K562 (cell line): ENCODE measurements around the gene GLIPR1. TPM values are rescaled to one million over a fixed set of nuclear protein-coding genes. Genes with fewer than 3 reads are reported as not detected.

Source experiments
- ATAC-seq: fragments of 200-7000 bp; cut with Tn5 transposase; 3 replicates; pipeline ENCODE4 v1.9.1; 2020; ENCODE audit warnings: moderate library complexity
- BruUV-seq: library from RNA; stranded (reverse); fragments of 400-500 nt; replicated peaks from 2 replicates; lab custom pipeline; 2021; lab: Mats Ljungman, UMichigan
- CTCF ChIA-PET: fragments of 300-600 bp; formaldehyde crosslinking; extraction: SDS; loops from one replicate; lab custom pipeline; 2021; ENCODE audit warnings: low intra/inter-chr PET ratio; lab: Yijun Ruan, JAX
- POLR2A ChIA-PET: fragments of 300-600, 350-650 bp; sonication (Branson Sonifier 250); formaldehyde crosslinking; extraction: SDS; loops from one replicate; lab custom pipeline; 2021; ENCODE audit warnings: antibody characterized with exemption, inconsistent platforms; lab: Yijun Ruan, JAX
- DNase-seq, 4 experiments: peaks; one replicate each; pipeline versions ENCODE4 v3.0.0 to v3.0.0-alpha.2; 2011 to 2018; ENCODE audit warnings: low spot score in 3 of 4, mixed read lengths in 3 of 4; ENCODE audit errors: extremely low read depth in 1 of 4
- FAIRE-seq: peaks from 2 replicates; lab custom pipeline; 2011; peaks lifted over from hg19 to GRCh38; lab: Jason Lieb, UNC
- H2AFZ ChIP-seq: 2 replicates; pipeline ENCODE4 v1.6.0; 2011; ENCODE audit warnings: low read depth, low read length, control low read depth, inconsistent platforms
- H3K27ac ChIP-seq: fragments of 200-600 bp; 3 replicates; pipeline ENCODE4 v1.8.0; 2011; ENCODE audit warnings: low read depth, mild to moderate bottlenecking, control low read depth, inconsistent platforms, low read length, moderate library complexity, mixed read lengths; ENCODE audit errors: extremely low read depth
- H3K27me3 ChIP-seq, 2 experiments: fragments of 300-600 bp in 1 of 2; 2 replicates in 1 of 2; 3 replicates in 1 of 2; pipeline versions ENCODE4 v1.6.0 to v1.8.0; 2011; ENCODE audit warnings: inconsistent platforms in 2 of 2, low read length in 2 of 2, mild to moderate bottlenecking in 1 of 2, mixed read lengths in 1 of 2, moderate library complexity in 1 of 2; ENCODE audit not compliant: control insufficient read depth in 2 of 2, insufficient read depth in 2 of 2
- H3K36me3 ChIP-seq: fragments of 300-600 bp; 3 replicates; pipeline ENCODE4 v1.8.0; 2011; ENCODE audit warnings: mild to moderate bottlenecking, low read length, inconsistent platforms; ENCODE audit not compliant: control insufficient read depth, insufficient read depth
- H3K4me1 ChIP-seq, 2 experiments: fragments of 200-600 bp in 1 of 2; replicated peaks in 1 of 2; 2 replicates in 1 of 2; 3 replicates in 1 of 2; pipeline versions ENCODE4 v1.5.1 to v1.8.0; 2011; ENCODE audit warnings: inconsistent platforms in 2 of 2, low read length in 2 of 2, mild to moderate bottlenecking in 1 of 2, mixed read lengths in 1 of 2, moderate library complexity in 1 of 2; ENCODE audit not compliant: control insufficient read depth in 2 of 2, insufficient read depth in 2 of 2
- H3K4me2 ChIP-seq: 2 replicates; pipeline ENCODE4 v1.6.1; 2011; ENCODE audit warnings: low read length, control low read depth, inconsistent platforms, mixed read lengths; ENCODE audit not compliant: insufficient read depth
- H3K4me3 ChIP-seq: fragments of 200-600 bp; sonication (generic), shearing (Covaris generic); 2 replicates; pipeline ENCODE4 v1.5.1; 2016; ENCODE audit warnings: control low read depth, inconsistent platforms
- H3K79me2 ChIP-seq: fragments of 200-600 bp; 3 replicates; pipeline ENCODE4 v1.8.0; 2011; ENCODE audit warnings: low read length, inconsistent platforms; ENCODE audit not compliant: control insufficient read depth, insufficient read depth
- H3K9ac ChIP-seq, 2 experiments: 2 replicates each; pipeline versions ENCODE4 v1.6.0 to v1.6.1; 2011; ENCODE audit warnings: low read depth in 2 of 2, low read length in 2 of 2, control low read depth in 1 of 2, inconsistent platforms in 1 of 2, mild to moderate bottlenecking in 1 of 2, mixed read lengths in 1 of 2; ENCODE audit not compliant: insufficient read depth in 1 of 2
- H3K9me1 ChIP-seq: one replicate; pipeline ENCODE4 v1.6.0; 2011; ENCODE audit warnings: inconsistent platforms, mild to moderate bottlenecking, low read length, moderate library complexity; ENCODE audit not compliant: control insufficient read depth, insufficient read depth
- H3K9me3 ChIP-seq: replicated peaks from 2 replicates; pipeline ENCODE4 v1.5.1; 2011; ENCODE audit warnings: low read depth, low read length, inconsistent platforms; ENCODE audit not compliant: control insufficient read depth, insufficient read depth
- H4K20me1 ChIP-seq: replicated peaks from 2 replicates; pipeline ENCODE4 v1.6.1; 2011; ENCODE audit warnings: low read length, inconsistent platforms, mixed read lengths; ENCODE audit not compliant: control insufficient read depth, insufficient read depth
- BRF1 ChIP-seq: IDR thresholded peaks from 3 replicates; pipeline ENCODE4 v1.6.1; 2011; ENCODE audit warnings: borderline replicate concordance, mild to moderate bottlenecking; ENCODE audit not compliant: insufficient read length; ENCODE audit errors: extremely low read depth
- EZH2 ChIP-seq: IDR thresholded peaks from 2 replicates; pipeline ENCODE4 v1.6.1; 2012; ENCODE audit warnings: low read depth, mild to moderate bottlenecking, inconsistent platforms, low read length, borderline replicate concordance
- FOS ChIP-seq: IDR thresholded peaks from 3 replicates; pipeline ENCODE4 v1.6.1; 2011; ENCODE audit not compliant: insufficient read length; ENCODE audit errors: extremely low read depth
- FOSL1 ChIP-seq: fragments of 200-800 bp; sonication (Bioruptor generic); conservative IDR thresholded peaks from 2 replicates; pipeline ENCODE4 v1.6.1; 2016; ENCODE audit warnings: missing genetic modification characterization, missing compliant biosample characterization
- HMG20A ChIP-seq: fragments of 450-650 bp; formaldehyde crosslinking; conservative IDR thresholded peaks from 2 replicates; pipeline ENCODE4 v1.4.0; 2020; ENCODE audit warnings: mild to moderate bottlenecking, mixed read lengths
- LARP7 ChIP-seq: fragments of 450-650 bp; IDR thresholded peaks from 2 replicates; pipeline ENCODE4 v1.6.1; 2016
- MBD2 ChIP-seq: sonication (generic); IDR thresholded peaks from 2 replicates; pipeline ENCODE4 v1.6.1; 2016; ENCODE audit warnings: low read depth, borderline replicate concordance
- RB1 ChIP-seq: fragments of 450-650 bp; IDR thresholded peaks from 2 replicates; pipeline ENCODE4 v1.6.1; 2017; ENCODE audit warnings: low read depth, mild to moderate bottlenecking
- RBM34 ChIP-seq: fragments of 200-400 bp; formaldehyde crosslinking; IDR thresholded peaks from 2 replicates; pipeline ENCODE4 v1.6.1; 2018; ENCODE audit warnings: low read length, borderline replicate concordance; ENCODE audit not compliant: insufficient read depth
- SMARCB1 ChIP-seq: IDR thresholded peaks from 2 replicates; pipeline ENCODE4 v1.6.1; 2011; ENCODE audit warnings: improper control_type of control experiment, low read depth; ENCODE audit not compliant: insufficient read length
- TBL1XR1 ChIP-seq, 2 experiments: IDR thresholded peaks; 2 replicates each; pipeline ENCODE4 v1.6.1; 2012; ENCODE audit warnings: improper control_type of control experiment in 2 of 2, low read length in 2 of 2, mild to moderate bottlenecking in 1 of 2
- TFAM ChIP-seq: fragments of 250-450 bp; sonication (Bioruptor Pico); conservative IDR thresholded peaks from 2 replicates; pipeline ENCODE4 v1.5.0; 2021; ENCODE audit warnings: mild to moderate bottlenecking, moderate library complexity
- ZBED1 ChIP-seq: IDR thresholded peaks from 2 replicates; pipeline ENCODE4 v1.6.1; 2014
- ZEB2 ChIP-seq: fragments of 450-650 bp; IDR thresholded peaks from 2 replicates; pipeline ENCODE4 v1.6.1; 2016
- ZNF140 ChIP-seq: fragments of 250-450 bp; sonication (Bioruptor Pico); IDR thresholded peaks from 2 replicates; pipeline ENCODE4 v1.8.0; 2021; ENCODE audit warnings: moderate library complexity, mild to moderate bottlenecking, inconsistent platforms
- ZNF175 ChIP-seq: fragments of 200-800 bp; sonication (Bioruptor generic); IDR thresholded peaks from 2 replicates; pipeline ENCODE4 v1.6.1; 2016; ENCODE audit warnings: low read depth, mild to moderate bottlenecking, missing genetic modification characterization, missing compliant biosample characterization
- ZNF224 ChIP-seq: sonication (generic); formaldehyde crosslinking; IDR thresholded peaks from 2 replicates; pipeline ENCODE4 v1.8.0; 2022; ENCODE audit warnings: mild to moderate bottlenecking, missing genetic modification reagents
- ZNF384 ChIP-seq: IDR thresholded peaks from 2 replicates; pipeline ENCODE4 v1.6.1; 2012; ENCODE audit warnings: low read depth, low read length, improper control_type of control experiment
- WGBS: fragments of 100-300 bp; shearing (Covaris generic); methylation state at CpG from one replicate; pipeline ENCODE4 v1.1.6; 2016; ENCODE audit warnings: low coverage, mixed read lengths; ENCODE audit not compliant: insufficient coverage; ENCODE audit errors: missing lambda C conversion rate; 5-methylcytosine and 5-hydroxymethylcytosine counted together
- in situ Hi-C: fragments of 300-500 bp; cut with MboI; formaldehyde crosslinking; loops from 4 replicates; pipeline ENCODE4 v1.15.0; 2018; ENCODE audit warnings: inconsistent platforms, mixed read lengths
- intact Hi-C: fragments of 100-400 bp; cut with micrococcal nuclease; formaldehyde crosslinking; loops from 2 replicates; pipeline ENCODE4 v1.14.2; 2022
- polyA plus RNA-seq, 8 experiments: library from polyadenylated mRNA; depleted of rRNA in 4 of 8; stranded (reverse) in 5 of 8; unstranded in 3 of 8; fragments of >200 nt; fragmentation: Nextera tagmentation in 2 of 8; fragmentation: Illumina TruSeq in 1 of 8; extraction: Ambion mirVana in 2 of 8; extraction: Trizol in 1 of 8; gene quantifications; 2 replicates each; pipeline versions ENCODE4 v1.2.1 to v1.2.3, GENCODE V29; 2011 to 2014; ENCODE audit warnings: inconsistent platforms in 1 of 8, missing spikeins in 1 of 8
- total RNA-seq, 7 experiments: library from RNA; depleted of rRNA in 6 of 7; stranded (reverse); fragments of >200 nt in 6 of 7; fragmentation: Illumina TruSeq in 2 of 7; extraction: Trizol in 2 of 7; gene quantifications; 2 replicates each; pipeline versions ENCODE4 v1.2.1 to v1.2.3, GENCODE V29; 2011 to 2021; ENCODE audit warnings: low replicate concordance in 1 of 7
- TF ChIP-seq, protein P1 (sequence below): sonication (generic); formaldehyde crosslinking; IDR thresholded peaks from 2 replicates; pipeline ENCODE4 v1.8.0; 2022; ENCODE audit warnings: mild to moderate bottlenecking, missing genetic modification reagents
- TF ChIP-seq, protein P2 (sequence below): fragments of 450-650 bp; IDR thresholded peaks from 2 replicates; pipeline ENCODE4 v1.7.1; 2018; ENCODE audit warnings: mild to moderate bottlenecking, low read depth; ENCODE audit not compliant: partially characterized antibody

Gene GLIPR1
- total and polyA plus RNA-seq, 9 of the 15 experiments (the other 6 are each of a cell fraction or from before 2014, with no cell fraction given), result 0.26 to 2.1 (median 1.2) TPM

DNA sequence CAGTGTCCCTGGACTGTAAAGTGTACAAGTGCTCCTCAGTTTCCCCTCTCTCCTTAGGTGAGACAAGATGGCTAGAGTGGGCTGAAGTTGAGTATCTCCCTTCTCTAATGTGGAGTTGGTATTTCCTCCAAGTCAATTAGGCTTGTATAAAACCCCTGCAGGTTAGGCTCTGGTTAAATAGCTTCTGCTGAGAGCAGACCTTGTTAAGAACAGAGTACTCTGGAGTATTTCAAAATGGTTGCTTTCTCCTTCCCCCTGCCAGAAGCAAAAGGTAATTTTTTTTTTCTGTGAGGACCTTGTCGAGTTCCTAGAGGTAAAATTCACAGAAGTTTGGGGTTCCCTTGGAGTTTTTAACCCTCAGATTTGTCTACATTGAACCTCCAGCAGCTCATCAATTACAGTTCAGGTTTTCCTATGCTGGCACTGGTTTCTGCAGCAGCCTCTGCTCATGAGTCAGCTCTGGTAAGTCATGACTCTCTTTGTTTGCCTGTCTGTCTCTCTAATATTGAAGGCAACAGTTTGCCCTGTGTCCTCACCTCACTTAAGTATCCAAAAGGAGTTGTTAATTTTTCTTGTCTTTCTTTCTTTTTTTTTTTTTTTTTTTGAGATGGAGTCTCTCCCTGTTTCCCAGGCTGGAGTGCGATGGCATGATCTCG lies 27.8 kb upstream of the GLIPR1 start (continued):
- TF ChIP-seq TBL1XR1 (IDR thresholded peaks at IDR 0.05; ENCODE audit: low read length in 2 of 2) (no peak), RBM34 (no peak), ZNF140 (no peak), TFAM (CRISPR knock-in tag) (no peak), ZNF384 (no peak), SMARCB1 (no peak), RB1 (no peak), ZEB2 (no peak), LARP7 (no peak)
- TF ChIP-seq, protein P1, sequence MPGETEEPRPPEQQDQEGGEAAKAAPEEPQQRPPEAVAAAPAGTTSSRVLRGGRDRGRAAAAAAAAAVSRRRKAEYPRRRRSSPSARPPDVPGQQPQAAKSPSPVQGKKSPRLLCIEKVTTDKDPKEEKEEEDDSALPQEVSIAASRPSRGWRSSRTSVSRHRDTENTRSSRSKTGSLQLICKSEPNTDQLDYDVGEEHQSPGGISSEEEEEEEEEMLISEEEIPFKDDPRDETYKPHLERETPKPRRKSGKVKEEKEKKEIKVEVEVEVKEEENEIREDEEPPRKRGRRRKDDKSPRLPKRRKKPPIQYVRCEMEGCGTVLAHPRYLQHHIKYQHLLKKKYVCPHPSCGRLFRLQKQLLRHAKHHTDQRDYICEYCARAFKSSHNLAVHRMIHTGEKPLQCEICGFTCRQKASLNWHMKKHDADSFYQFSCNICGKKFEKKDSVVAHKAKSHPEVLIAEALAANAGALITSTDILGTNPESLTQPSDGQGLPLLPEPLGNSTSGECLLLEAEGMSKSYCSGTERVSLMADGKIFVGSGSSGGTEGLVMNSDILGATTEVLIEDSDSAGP (CRISPR knock-in tag), result no peak

DNA sequence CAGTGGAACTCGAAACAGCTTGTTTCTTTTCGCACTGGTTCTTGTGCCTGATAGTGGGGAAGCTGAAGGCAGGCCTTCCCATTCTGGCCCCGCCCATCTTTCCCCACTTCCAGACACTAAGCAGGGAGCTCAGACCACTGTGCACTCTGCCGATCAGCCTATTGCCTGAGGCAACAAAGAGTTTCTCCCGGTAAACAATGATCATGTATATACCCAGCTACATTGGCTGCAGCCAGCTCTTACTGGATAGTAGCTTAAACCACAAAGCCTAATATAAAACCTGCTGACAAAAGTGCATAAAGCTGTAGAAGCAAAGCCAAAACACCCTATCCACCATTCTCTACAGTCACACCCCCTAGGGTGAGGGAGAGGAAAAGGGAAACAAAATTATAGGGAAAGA lies 24.7 kb upstream of the GLIPR1 start:
- Histone ChIP-seq H3K4me2 (no peak overlapping the region), H3K79me2 (no peaks in the 10 kb centered on the region), H3K36me3 (no peaks in the 10 kb centered on the region), H4K20me1 (no peaks in the 10 kb centered on the region), H2AFZ (no peak overlapping the region), H3K27me3 (no peaks in the 10 kb centered on the region), H3K4me3 (no peak overlapping the region), H3K4me1 (no peaks in the 10 kb centered on the region), H3K9me3 (no peaks in the 10 kb centered on the region), H3K9ac (no peak overlapping the region), H3K27ac (no peak overlapping the region), H3K9me1 (no peaks in the 10 kb centered on the region)
- in situ Hi-C loops (no loop called here), intact Hi-C loops (no loop called here)
- ChIA-PET POLR2A (interaction anchor here (1.1 kb wide), 1 partner anchor 8 kb away, joined by 5 read pairs; no protein-coding TSS in a partner anchor), CTCF (no interaction called here)
- FAIRE-seq (no peak), DNase-seq (no peak), ATAC-seq (no peak)
- WGBS, result 0% methylated on average over 5 of the region's 5 CpGs
- no TSS peak for BruUV-seq
- TF ChIP-seq HMG20A (CRISPR knock-in tag) (no peak), FOSL1 (tag) (no peak), MBD2 (no peak), ZNF175 (CRISPR knock-in tag) (no peak), BRF1 (no peak), ZNF224 (no peak), FOS (no peak), ZBED1 (no peak), EZH2 (no peak)
- TF ChIP-seq, protein P2, sequence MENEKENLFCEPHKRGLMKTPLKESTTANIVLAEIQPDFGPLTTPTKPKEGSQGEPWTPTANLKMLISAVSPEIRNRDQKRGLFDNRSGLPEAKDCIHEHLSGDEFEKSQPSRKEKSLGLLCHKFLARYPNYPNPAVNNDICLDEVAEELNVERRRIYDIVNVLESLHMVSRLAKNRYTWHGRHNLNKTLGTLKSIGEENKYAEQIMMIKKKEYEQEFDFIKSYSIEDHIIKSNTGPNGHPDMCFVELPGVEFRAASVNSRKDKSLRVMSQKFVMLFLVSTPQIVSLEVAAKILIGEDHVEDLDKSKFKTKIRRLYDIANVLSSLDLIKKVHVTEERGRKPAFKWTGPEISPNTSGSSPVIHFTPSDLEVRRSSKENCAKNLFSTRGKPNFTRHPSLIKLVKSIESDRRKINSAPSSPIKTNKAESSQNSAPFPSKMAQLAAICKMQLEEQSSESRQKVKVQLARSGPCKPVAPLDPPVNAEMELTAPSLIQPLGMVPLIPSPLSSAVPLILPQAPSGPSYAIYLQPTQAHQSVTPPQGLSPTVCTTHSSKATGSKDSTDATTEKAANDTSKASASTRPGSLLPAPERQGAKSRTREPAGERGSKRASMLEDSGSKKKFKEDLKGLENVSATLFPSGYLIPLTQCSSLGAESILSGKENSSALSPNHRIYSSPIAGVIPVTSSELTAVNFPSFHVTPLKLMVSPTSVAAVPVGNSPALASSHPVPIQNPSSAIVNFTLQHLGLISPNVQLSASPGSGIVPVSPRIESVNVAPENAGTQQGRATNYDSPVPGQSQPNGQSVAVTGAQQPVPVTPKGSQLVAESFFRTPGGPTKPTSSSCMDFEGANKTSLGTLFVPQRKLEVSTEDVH, result no peak
